ENCODE measurements around the gene TSPAN13.

TSPAN13 gene

DNA sequence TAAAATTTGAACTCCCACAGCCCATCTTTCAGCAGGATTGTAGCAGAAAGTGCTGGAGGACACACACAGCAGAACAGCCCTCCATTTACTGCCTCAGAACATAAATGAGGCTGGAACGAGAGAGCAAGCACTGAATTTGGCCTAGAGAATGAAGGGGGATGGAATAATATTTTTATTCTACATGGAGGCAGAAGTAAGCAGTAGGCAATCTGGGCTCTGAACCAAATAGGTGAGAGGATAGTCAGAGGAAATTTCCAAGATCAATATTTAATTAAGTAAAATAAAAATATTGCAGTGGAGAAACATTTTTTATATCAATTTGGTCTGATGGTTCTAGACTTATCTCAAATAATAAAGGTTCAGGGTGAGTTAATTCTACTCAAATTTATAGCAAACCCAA lies 29.2 kb upstream of the TSPAN13 start:
- TF ChIP-seq, protein P1, sequence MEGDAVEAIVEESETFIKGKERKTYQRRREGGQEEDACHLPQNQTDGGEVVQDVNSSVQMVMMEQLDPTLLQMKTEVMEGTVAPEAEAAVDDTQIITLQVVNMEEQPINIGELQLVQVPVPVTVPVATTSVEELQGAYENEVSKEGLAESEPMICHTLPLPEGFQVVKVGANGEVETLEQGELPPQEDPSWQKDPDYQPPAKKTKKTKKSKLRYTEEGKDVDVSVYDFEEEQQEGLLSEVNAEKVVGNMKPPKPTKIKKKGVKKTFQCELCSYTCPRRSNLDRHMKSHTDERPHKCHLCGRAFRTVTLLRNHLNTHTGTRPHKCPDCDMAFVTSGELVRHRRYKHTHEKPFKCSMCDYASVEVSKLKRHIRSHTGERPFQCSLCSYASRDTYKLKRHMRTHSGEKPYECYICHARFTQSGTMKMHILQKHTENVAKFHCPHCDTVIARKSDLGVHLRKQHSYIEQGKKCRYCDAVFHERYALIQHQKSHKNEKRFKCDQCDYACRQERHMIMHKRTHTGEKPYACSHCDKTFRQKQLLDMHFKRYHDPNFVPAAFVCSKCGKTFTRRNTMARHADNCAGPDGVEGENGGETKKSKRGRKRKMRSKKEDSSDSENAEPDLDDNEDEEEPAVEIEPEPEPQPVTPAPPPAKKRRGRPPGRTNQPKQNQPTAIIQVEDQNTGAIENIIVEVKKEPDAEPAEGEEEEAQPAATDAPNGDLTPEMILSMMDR (IDR thresholded peaks at IDR 0.05; ENCODE audit: poor library complexity, severe bottlenecking), result no peak
- no peak overlapping the region for H3K4me3 ChIP-seq (ENCODE audit: severe bottlenecking)
- no peak for ATAC-seq (ENCODE audit: low read depth)

DNA sequence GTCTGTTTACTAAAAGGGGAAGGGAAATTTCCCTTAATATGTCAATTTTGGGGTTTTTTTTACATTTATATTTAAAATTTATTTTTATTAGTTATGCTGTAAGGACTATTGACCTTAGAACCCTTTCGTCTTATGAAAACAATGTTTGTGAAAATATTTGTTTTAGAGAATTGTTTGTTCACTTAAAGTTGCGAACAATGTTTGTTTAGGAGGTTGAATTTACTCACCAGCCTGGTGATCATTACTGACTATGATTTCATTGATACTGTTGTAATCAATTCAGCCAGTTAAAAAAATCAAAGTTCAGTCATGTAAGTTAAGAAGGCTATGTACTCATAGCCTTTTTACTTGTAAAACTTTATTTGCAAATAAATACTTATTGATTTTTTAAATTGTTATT lies 27.4 kb upstream of the TSPAN13 start:
- TF ChIP-seq, protein P1 (IDR thresholded peaks at IDR 0.05; ENCODE audit: poor library complexity, severe bottlenecking), result no peak
- Histone ChIP-seq H3K4me3 (ENCODE audit: severe bottlenecking) (no peak overlapping the region), H3K27ac (ENCODE audit: poor library complexity, severe bottlenecking) (no peak overlapping the region), H3K27me3 (ENCODE audit: insufficient read depth, poor library complexity, severe bottlenecking) (no peaks in the 10 kb centered on the region), H3K9me3 (ENCODE audit: severe bottlenecking) (no peaks in the 10 kb centered on the region), H3K4me1 (ENCODE audit: insufficient read depth, poor library complexity, severe bottlenecking) (no peaks in the 10 kb centered on the region), H3K36me3 (ENCODE audit: low read depth) (no peaks in the 10 kb centered on the region)
- ATAC-seq (ENCODE audit: low read depth) (no peak), DNase-seq (ENCODE audit: low spot score) (no peak)

More for the DNA sequence above, 29.2 kb upstream of the TSPAN13 start:
- H3K36me3 ChIP-seq (ENCODE audit: low read depth), result no peaks in the 10 kb centered on the region
- no peaks in the 10 kb centered on the region for H3K27me3 ChIP-seq (ENCODE audit: insufficient read depth, poor library complexity, severe bottlenecking)
- H3K9me3 ChIP-seq (ENCODE audit: severe bottlenecking), result no peaks in the 10 kb centered on the region
- H3K27ac ChIP-seq (ENCODE audit: poor library complexity, severe bottlenecking), result no peak overlapping the region
- H3K4me1 ChIP-seq (ENCODE audit: insufficient read depth, poor library complexity, severe bottlenecking), result no peaks in the 10 kb centered on the region
- DNase-seq (ENCODE audit: low spot score), result no peak

DNA sequence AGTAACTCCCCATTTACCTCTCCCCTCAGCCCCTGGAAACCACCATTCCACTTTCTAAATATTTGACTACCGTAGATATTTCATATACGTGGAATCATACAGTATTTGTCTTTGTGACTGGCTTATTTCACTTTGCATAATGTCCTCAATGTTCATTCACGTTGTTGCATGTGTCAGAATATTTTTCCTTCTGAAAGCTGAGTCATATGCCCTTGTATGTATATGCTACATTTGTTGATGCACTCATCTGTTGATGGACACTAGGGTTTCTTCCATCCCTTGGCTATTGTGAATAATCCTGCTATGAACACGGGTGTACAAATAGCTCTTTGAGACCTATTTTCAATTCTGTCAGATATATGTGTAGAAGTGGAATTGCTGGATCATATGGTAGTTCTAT lies 25.8 kb upstream of the TSPAN13 start:
- H3K36me3 ChIP-seq (ENCODE audit: low read depth), result no peaks in the 10 kb centered on the region
- no peaks in the 10 kb centered on the region for H3K27me3 ChIP-seq (ENCODE audit: insufficient read depth, poor library complexity, severe bottlenecking)
- H3K27ac ChIP-seq (ENCODE audit: poor library complexity, severe bottlenecking), result no peak overlapping the region
- no peaks in the 10 kb centered on the region for H3K9me3 ChIP-seq (ENCODE audit: severe bottlenecking)
- no peak for ATAC-seq (ENCODE audit: low read depth)
- no peak for DNase-seq (ENCODE audit: low spot score)
- TF ChIP-seq, protein P1 (IDR thresholded peaks at IDR 0.05; ENCODE audit: poor library complexity, severe bottlenecking), result no peak
- no peak overlapping the region for H3K4me3 ChIP-seq (ENCODE audit: severe bottlenecking)
- no peaks in the 10 kb centered on the region for H3K4me1 ChIP-seq (ENCODE audit: insufficient read depth, poor library complexity, severe bottlenecking)

DNA sequence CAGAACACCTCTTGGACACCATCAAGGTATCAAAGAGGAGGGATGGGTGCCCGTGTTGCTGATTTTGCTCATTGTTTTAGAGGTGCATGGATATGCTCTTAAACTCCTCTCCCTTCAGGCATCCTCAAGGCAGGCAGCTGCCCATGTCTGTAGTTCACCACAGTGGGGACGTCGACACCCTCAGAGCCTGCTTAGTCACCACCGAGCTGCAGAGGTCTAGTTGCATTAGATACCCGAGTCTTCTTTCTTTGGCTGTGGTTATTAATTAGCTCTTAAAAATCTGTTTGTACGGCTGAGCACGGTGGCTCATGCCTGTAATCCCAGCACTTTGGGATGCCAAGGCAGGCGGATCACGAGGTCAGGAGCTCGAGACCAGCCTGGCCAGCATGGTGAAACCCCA lies 24.7 kb upstream of the TSPAN13 start:
- Histone ChIP-seq H3K36me3 (ENCODE audit: low read depth) (no peaks in the 10 kb centered on the region), H3K27ac (ENCODE audit: poor library complexity, severe bottlenecking) (no peak overlapping the region), H3K4me1 (ENCODE audit: insufficient read depth, poor library complexity, severe bottlenecking) (no peaks in the 10 kb centered on the region), H3K9me3 (ENCODE audit: severe bottlenecking) (no peaks in the 10 kb centered on the region), H3K27me3 (ENCODE audit: insufficient read depth, poor library complexity, severe bottlenecking) (no peaks in the 10 kb centered on the region), H3K4me3 (ENCODE audit: severe bottlenecking) (no peak overlapping the region)
- TF ChIP-seq, protein P1 (IDR thresholded peaks at IDR 0.05; ENCODE audit: poor library complexity, severe bottlenecking), result no peak
- DNase-seq (ENCODE audit: low spot score), result no peak
- no peak for ATAC-seq (ENCODE audit: low read depth)

DNA sequence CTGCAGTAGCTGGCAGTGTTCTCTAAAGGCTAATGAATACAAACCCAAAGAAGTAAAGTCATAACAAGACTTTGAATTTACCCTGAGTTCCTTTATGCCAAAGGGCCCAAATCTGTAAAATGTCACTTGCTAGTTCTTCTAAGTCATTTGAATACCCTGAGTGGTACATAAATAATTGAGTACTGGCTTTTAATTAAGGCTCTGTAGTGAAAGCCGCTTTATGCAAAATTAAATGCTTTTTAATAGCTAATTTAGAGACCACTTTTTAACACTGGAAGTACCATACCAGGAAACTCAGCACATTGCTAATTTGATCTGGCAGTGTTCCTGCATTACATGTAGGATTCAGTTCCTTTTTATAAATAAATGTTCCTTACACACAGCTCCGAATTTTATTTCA lies 24.0 kb upstream of the TSPAN13 start:
- H3K36me3 ChIP-seq (ENCODE audit: low read depth), result no peaks in the 10 kb centered on the region
- no peak for ATAC-seq (ENCODE audit: low read depth)
- TF ChIP-seq, protein P1 (IDR thresholded peaks at IDR 0.05; ENCODE audit: poor library complexity, severe bottlenecking), result no peak
- no peaks in the 10 kb centered on the region for H3K9me3 ChIP-seq (ENCODE audit: severe bottlenecking)
- no peaks in the 10 kb centered on the region for H3K27me3 ChIP-seq (ENCODE audit: insufficient read depth, poor library complexity, severe bottlenecking)
- no peak overlapping the region for H3K27ac ChIP-seq (ENCODE audit: poor library complexity, severe bottlenecking)
- DNase-seq (ENCODE audit: low spot score), result no peak
- no peak overlapping the region for H3K4me3 ChIP-seq (ENCODE audit: severe bottlenecking)
- H3K4me1 ChIP-seq (ENCODE audit: insufficient read depth, poor library complexity, severe bottlenecking), result no peaks in the 10 kb centered on the region
